ENCODE data around the gene SLC2A8. TPM values are rescaled to one million over a fixed set of nuclear protein-coding genes. Genes with fewer than 3 reads are reported as not detected.

Gene SLC2A8
- total and polyA plus RNA-seq, 5 donors from 2014 or later: 5.5 to 15.6 (median 10.0) TPM

Other genes with a start within 250 kb of the SLC2A8 start
- 4.3 TPM for gene GARNL3, start 132.4 kb upstream of the SLC2A8 start, total RNA-seq
- gene GARNL3, start 132.4 kb upstream of the SLC2A8 start, polyA plus RNA-seq: under 1 TPM in 2 of 4 donors, not detected in 2; 0.69 to 0.99 TPM
- gene ZNF79, start 27.2 kb downstream of the SLC2A8 start, total RNA-seq: 9.0 TPM
- gene ZNF79, start 27.2 kb downstream of the SLC2A8 start, polyA plus RNA-seq: 1 to 10 TPM; 3.4 to 7.8 (median 6.7) TPM
- 1,070 TPM for gene RPL12, start 54.2 kb downstream of the SLC2A8 start, total RNA-seq
- 1,000 to 10,000 TPM; 1,415 to 2,269 (median 1,793) TPM for gene RPL12, start 54.2 kb downstream of the SLC2A8 start, polyA plus RNA-seq
- 24.0 TPM for gene LRSAM1, start 54.3 kb downstream of the SLC2A8 start, total RNA-seq
- gene LRSAM1, start 54.3 kb downstream of the SLC2A8 start, polyA plus RNA-seq: 1 to 10 TPM; 3.9 to 7.2 (median 5.2) TPM
- gene STXBP1, start 215.1 kb downstream of the SLC2A8 start, total RNA-seq: 1.3 TPM
- 1 to 10 TPM in 1 of 4 donors, under 1 TPM in 3; 0.07 to 1.3 (median 0.19) TPM for gene STXBP1, start 215.1 kb downstream of the SLC2A8 start, polyA plus RNA-seq